ENCODE results near the gene PRXL2B.

PRXL2B gene

DNA sequence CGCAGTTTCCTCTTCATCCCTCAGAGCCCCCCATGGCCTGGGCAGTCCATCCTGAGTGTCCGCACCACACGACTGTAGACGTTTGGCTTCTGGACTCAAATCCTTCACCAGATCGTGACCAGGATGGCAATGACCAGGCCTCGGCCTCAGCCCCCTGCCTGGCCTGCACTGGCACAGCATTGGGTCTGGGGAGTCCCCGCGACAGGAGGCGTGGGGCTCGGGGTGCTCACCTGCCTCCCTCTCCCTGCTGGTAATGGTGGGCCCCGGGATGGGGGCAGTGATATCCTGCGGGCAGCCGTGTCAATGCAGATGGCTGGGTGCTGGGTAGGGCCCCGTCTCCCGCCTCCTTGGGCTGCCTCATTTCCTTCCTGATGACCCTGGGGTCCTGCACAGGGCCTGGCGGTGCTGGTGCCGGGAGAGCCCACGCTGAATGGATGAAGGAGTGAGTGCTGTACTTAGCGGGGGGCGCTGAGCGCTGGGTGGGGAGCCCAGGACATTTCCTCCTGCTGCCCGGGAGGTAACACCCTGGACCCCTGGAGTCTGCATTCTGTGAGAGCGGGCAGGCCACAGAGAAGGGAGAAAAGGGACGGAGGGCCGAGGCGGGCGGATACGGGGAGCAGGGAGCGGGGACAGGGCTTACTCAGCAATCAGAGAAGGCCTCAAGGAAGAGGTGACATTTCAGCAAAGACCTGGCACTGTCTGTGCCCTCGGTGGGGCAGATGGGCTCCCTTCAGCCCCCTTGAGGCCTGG, 32.5 kb upstream of the PRXL2B start:
- DNase-seq (ENCODE audit: low read depth) = no peak
- H3K4me3 ChIP-seq (ENCODE audit: low read depth, low read length) = no peak overlapping the region
- TF ChIP-seq, protein P1, sequence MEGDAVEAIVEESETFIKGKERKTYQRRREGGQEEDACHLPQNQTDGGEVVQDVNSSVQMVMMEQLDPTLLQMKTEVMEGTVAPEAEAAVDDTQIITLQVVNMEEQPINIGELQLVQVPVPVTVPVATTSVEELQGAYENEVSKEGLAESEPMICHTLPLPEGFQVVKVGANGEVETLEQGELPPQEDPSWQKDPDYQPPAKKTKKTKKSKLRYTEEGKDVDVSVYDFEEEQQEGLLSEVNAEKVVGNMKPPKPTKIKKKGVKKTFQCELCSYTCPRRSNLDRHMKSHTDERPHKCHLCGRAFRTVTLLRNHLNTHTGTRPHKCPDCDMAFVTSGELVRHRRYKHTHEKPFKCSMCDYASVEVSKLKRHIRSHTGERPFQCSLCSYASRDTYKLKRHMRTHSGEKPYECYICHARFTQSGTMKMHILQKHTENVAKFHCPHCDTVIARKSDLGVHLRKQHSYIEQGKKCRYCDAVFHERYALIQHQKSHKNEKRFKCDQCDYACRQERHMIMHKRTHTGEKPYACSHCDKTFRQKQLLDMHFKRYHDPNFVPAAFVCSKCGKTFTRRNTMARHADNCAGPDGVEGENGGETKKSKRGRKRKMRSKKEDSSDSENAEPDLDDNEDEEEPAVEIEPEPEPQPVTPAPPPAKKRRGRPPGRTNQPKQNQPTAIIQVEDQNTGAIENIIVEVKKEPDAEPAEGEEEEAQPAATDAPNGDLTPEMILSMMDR (IDR thresholded peaks at IDR 0.05; ENCODE audit: low read depth, low read length, missing control alignments) = no peak

DNA sequence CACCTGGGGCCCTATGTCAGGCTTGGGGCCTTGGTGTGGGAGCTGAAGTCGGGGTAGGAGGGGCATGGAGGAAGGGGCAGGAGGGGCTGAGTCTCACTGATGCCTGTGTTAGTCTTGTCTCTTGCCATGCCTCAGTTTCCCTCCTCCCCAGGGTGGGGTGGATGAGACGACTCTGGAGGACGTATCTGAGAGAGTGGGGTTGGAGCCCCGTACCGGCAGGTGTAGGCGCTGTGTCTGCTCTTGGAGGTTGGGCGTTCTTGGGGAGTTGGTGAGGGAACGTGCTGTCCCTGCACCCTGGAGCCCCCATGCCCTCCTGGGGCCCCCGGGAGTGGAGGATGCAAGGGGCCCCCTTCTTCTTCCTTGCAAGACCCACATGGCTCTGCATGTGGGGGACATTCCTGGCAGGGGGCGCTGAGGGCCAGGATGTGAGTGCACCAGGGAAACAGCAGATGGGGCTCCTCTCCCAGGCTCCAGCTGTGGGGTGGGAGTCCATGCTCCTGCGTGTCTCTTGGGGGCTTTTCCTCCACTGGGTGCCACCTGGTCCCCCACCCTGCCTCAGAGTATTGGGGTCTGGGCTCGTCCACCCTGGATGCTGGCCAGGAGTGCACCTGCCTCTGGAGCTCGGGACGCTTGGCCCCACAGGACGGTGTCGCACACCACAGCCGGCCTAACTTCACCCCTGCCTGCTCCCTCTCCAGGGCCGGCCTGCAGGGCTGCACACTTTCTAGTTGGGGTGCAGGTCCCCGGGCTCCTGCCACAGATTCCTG, 31.8 kb upstream of the PRXL2B start:
- no peak for DNase-seq (ENCODE audit: low read depth)
- TF ChIP-seq, protein P1 (IDR thresholded peaks at IDR 0.05; ENCODE audit: low read depth, low read length, missing control alignments) = peak; percentile 82
- H3K4me3 ChIP-seq (ENCODE audit: low read depth, low read length) = peak overlapping the region; percentile 22; the same call in 1 of the 2 replicates

DNA sequence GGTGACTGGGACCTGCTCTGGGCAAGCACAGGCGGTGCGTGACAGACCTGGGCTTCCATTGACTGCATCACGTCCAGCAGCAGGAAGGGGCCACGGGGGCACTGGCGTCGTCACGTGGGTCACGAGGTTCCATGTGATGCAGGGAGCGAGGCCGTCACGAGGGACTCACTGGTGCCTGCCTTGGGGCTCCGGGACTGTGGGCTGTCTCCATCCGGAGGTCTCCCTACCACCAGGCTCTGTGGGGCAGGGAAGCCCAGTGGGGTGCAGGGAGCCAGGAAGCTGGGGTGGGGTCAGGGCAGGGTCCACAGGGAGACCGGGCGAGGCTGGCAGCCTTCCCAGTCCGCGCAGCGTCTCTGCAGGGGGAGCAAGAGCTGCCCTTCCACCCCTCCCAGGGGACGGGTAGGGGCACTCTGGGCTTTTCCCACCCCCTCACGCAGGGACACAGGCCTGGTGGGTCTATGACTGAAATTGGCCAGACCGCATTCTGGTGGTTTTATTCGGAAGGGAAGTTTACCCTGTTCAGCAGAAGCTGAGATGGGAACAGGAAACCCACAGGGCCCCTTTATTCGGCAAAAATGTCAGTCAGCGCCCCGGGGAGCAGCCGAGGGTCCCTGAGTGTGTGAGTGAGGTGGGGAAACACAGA, 30.8 kb upstream of the PRXL2B start:
- TF ChIP-seq, protein P1 (IDR thresholded peaks at IDR 0.05; ENCODE audit: low read depth, low read length, missing control alignments) = no peak
- peak overlapping the region; percentile 89 for H3K4me3 ChIP-seq (ENCODE audit: low read depth, low read length)
- DNase-seq (ENCODE audit: low read depth) = peak; percentile 55

DNA sequence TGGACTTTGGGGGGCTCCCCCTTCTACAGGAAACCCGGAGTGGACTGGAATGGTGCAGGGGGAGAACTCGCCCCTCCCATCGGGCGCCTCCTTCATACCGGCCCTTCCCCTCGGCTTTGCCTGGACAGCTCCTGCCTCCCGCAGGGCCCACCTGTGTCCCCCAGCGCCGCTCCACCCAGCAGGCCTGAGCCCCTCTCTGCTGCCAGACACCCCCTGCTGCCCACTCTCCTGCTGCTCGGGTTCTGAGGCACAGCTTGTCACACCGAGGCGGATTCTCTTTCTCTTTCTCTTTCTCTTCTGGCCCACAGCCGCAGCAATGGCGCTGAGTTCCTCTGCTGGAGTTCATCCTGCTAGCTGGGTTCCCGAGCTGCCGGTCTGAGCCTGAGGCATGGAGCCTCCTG, 30.3 kb upstream of the PRXL2B start, which contains the start of gene TNFRSF14:
Gene TNFRSF14 (plus strand): TSS at position 95 of the 401 bp plus-strand sequence. CDS start 294 bp downstream, at position 389.
- peak within 1 kb of the TSS; percentile 89 for H3K4me3 ChIP-seq (ENCODE audit: low read depth, low read length)
- peak; percentile 41 for DNase-seq (ENCODE audit: low read depth)
- TF ChIP-seq, protein P1 (IDR thresholded peaks at IDR 0.05; ENCODE audit: low read depth, low read length, missing control alignments) = peak; percentile 6

DNA sequence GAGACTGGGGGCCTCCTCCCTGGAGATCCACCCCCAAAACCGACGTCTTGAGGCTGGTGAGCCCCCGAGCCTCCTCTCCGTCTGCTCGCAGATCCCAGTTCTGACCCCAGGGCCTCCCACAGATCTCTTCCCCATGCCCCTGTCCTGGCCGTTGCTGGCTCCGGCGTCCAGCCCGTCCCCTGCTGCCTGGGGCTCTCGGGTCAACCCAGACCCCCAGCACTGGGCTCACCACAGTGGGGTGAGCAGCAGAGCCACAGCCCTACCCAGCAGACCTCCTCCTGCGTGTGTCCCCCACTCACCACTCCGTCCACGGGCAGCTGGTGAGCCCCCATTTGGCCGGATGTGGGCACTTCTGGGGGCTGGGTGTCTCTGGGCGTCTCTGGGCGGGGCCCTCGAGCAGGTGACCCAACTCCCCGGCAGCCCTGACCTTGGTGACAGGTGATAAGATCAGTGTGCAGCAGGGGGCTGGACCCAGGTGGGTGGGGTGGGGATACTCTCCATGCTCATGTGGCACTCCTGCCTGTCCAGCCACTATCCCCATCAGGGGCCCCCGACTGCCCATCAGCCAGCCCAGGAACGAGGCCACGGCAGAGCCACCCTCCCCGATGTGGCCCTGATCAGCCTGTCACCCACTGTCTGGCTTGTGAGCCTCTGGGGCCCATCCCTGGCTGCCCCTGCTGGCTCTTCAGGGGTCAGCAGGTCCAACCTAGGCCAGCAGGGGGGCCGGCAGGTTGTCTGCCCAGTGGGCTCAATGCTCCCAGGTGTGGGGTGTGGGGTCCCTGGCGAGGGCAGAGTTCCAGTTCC, 29.7 kb upstream of the PRXL2B start:
- TF ChIP-seq, protein P1 (IDR thresholded peaks at IDR 0.05; ENCODE audit: low read depth, low read length, missing control alignments) = peak; percentile 32
- DNase-seq (ENCODE audit: low read depth) = no peak
- peak overlapping the region; percentile 89 for H3K4me3 ChIP-seq (ENCODE audit: low read depth, low read length)
